D721Med (cell line): ENCODE results near the gene BACE1.
"Not testable (repeated sequence)": the region's sequence is repeated elsewhere in the genome, so short reads cannot be mapped to it uniquely, and the experiment has no call there.

ENCODE experiments used
- DNase-seq: peaks from one replicate; pipeline ENCODE4 v3.0.0; 2011; ENCODE audit warnings: low spot score; ENCODE audit not compliant: insufficient read length
- FAIRE-seq: peaks from 2 replicates; lab custom pipeline; 2011; peaks lifted over from hg19 to GRCh38; lab: Jason Lieb, UNC
- CTCF ChIP-seq: IDR thresholded peaks from 2 replicates; pipeline ENCODE4 v1.5.1; 2012; ENCODE audit warnings: mild to moderate bottlenecking, control low read depth; ENCODE audit not compliant: insufficient read depth; ENCODE audit errors: missing control alignments

Gene BACE1

GRCh38 chr11:117335399-117335798, 19.3 kb upstream of the BACE1 start:
- no peak for DNase-seq
- TF ChIP-seq CTCF, result no peak
- no peak for FAIRE-seq

- DNase-seq (no peak), FAIRE-seq (peak; percentile 69)
- no peak for TF ChIP-seq CTCF
Observed at GRCh38 chr11:117334896-117335295, 18.8 kb upstream of the BACE1 start.

GRCh38 chr11:117333917-117334316, 17.9 kb upstream of the BACE1 start:
- FAIRE-seq (peak; percentile 77), DNase-seq (no peak)
- TF ChIP-seq CTCF, result no peak

- DNase-seq, result no peak
- FAIRE-seq, result no peak
- no peak for TF ChIP-seq CTCF
Observed at GRCh38 chr11:117332843-117333242, 16.8 kb upstream of the BACE1 start.

- no peak for DNase-seq
- no peak for TF ChIP-seq CTCF
- no peak for FAIRE-seq
Observed at GRCh38 chr11:117328375-117329010, 12.4 kb upstream of the BACE1 start.

GRCh38 chr11:117327567-117328374, 11.7 kb upstream of the BACE1 start, which contains the start of gene CEP164:
CEP164 (plus strand) TSS chr11:117327854; CDS start chr11:117338587, 10,733 bp downstream.
- TF ChIP-seq CTCF, result no peak
- FAIRE-seq (peak; percentile 25), DNase-seq (peak; percentile 97)

- not testable (repeated sequence) for FAIRE-seq
Observed at GRCh38 chr11:117327255-117327566, 11.2 kb upstream of the BACE1 start.

More at GRCh38 chr11:117327255-117327566, 11.2 kb upstream of the BACE1 start:
- not testable (repeated sequence) for DNase-seq
